Ecto neural progenitor cell (in vitro differentiated cells): Measurements from ENCODE around the gene ASH1L.
A peak's percentile ranks its signal among the peaks of the same experiment; 100 is the strongest.

Experiments used
- DNase-seq: peaks from one replicate; pipeline ENCODE4 v3.0.0-alpha.2; 2018; ENCODE audit warnings: low spot score

The ASH1L gene

GRCh38 chr1:155326020-155326526 is 236.5 kb downstream of the ASH1L start:
- no peak for DNase-seq

- no peak for DNase-seq
These were observed 237.1 kb downstream of the ASH1L start for GRCh38 chr1:155325603-155325893.

- peak; percentile 83 for DNase-seq
These were observed 237.6 kb downstream of the ASH1L start for GRCh38 chr1:155324717-155325602.

GRCh38 chr1:155324037-155324716 is 238.4 kb downstream of the ASH1L start:
- peak; percentile 95 for DNase-seq

- peak; percentile 92 for DNase-seq
These were observed 238.9 kb downstream of the ASH1L start for GRCh38 chr1:155323729-155324036.

GRCh38 chr1:155322953-155323728 is 239.5 kb downstream of the ASH1L start:
- peak; percentile 97 for DNase-seq

- no peak for DNase-seq
These were observed 240.0 kb downstream of the ASH1L start for GRCh38 chr1:155322571-155322952.

GRCh38 chr1:155321639-155322503 is 240.7 kb downstream of the ASH1L start:
- DNase-seq: no peak

- DNase-seq: peak; percentile 85
These were observed 241.7 kb downstream of the ASH1L start, which contains the start of gene RUSC1 for GRCh38 chr1:155320661-155321617. RUSC1 (plus strand) TSS chr1:155320894; CDS start chr1:155321774, 880 bp downstream.

- DNase-seq: no peak
These were observed 242.4 kb downstream of the ASH1L start for GRCh38 chr1:155320252-155320651.

GRCh38 chr1:155319536-155319935 is 243.1 kb downstream of the ASH1L start:
- DNase-seq: no peak

- DNase-seq: no peak
These were observed 244.5 kb downstream of the ASH1L start for GRCh38 chr1:155318082-155318481.

- no peak for DNase-seq
These were observed 245.7 kb downstream of the ASH1L start for GRCh38 chr1:155316922-155317321.

- DNase-seq: no peak
These were observed 249.3 kb downstream of the ASH1L start for GRCh38 chr1:155313261-155313660.

- no peak for DNase-seq
These were observed 253.1 kb downstream of the ASH1L start for GRCh38 chr1:155309423-155310021.

GRCh38 chr1:155308493-155309422 is 253.8 kb downstream of the ASH1L start, which contains the start of gene FDPS:
FDPS (plus strand) TSS chr1:155308866; CDS start chr1:155309790, 924 bp downstream.
- peak; percentile 99 for DNase-seq

- DNase-seq: no peak
These were observed 255.3 kb downstream of the ASH1L start for GRCh38 chr1:155307247-155307740.

- no peak for DNase-seq
These were observed 256.7 kb downstream of the ASH1L start for GRCh38 chr1:155305881-155306391.
